NOMO-1 treated with dmso at 0.1 percent for 144 hours (cell line): ENCODE measurements around the gene STK32B.

Experiments used
- DNase-seq: peaks from one replicate; lab custom pipeline; 2025; ENCODE audit not compliant: unreplicated experiment; lab: John Stamatoyannopoulos, UW

The STK32B gene

DNA sequence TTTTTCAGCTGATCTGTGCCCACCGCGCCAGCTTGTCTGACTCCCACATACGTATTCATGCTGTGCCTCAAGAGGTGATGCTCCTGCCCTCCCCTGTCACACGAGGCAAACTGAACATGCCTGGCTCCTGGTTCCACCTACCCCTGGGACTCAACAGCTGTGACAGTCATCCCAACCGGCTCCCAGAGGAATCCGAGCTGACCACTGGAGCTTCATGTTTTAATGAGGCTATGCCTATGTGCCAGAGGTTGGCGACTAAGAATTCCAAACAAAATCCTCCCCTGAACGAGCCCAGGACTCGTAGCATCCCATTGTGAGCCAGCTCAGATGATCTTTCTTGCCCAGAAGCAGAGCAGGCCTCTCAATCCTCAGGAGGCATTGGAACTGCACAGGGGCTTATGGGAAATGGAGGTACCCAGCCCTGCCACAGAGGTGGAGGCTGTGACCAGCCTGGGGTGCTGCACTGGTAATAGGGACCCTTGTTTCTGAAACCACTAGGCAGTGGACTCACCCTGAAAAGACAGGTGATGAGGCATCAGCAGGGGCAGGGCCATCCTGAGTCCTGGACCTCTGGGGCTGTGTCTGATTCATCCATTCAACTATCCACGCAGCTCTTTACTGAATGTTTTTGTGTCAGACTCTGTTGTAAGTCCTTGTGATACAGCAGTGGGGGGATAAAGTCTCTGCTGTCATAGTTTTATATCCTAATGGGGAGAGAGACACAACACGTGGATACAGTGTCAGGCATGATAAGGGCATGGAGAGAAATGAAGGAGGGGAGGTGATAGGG is 332.1 kb downstream of the STK32B start:
- DNase-seq: no peak

DNA sequence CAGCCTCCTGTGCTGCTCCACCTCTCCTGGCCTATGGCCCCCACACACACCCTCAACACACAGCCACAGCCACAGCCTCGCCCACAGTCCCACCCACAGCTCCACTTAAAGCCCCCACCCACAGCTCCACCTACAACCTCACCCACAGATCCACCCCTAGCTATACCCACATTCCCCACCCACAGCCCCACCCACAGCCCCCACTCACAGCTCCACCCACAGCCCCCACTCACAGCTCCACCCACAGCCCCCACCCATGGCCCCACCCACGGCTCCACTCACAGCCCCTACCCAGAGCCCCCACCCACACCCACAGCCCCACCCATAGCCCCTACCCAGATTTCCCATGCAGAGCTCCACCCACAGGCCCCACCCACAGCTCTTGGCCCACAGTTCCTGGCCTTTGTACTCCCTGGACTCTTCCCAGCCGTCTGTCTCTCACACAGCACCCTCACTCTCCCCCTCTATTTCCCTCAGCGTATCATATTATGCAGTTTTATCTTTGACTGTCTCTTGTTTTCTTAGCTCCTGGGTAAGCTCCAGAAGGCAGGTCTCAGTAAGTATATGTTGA is 334.5 kb downstream of the STK32B start:
- DNase-seq: no peak

DNA sequence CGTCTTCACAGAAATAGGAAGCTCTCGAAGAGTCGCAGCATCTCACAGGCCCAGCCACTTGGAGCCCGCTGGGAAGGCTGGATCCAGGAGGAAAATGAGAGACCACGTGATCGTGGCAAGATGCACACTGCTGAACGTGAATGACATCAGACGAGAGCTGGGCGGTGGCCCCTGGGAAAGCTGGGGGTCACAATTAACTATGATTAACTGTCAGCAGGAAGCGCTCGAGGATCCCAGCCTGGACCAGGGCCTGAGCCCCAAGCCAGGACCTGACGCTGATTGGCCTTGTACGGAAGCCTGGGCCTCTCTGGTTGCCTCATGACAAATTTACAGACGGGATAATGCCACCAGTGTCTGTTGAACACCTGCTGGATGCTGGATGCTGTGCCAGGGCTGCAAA is 335.6 kb downstream of the STK32B start:
- DNase-seq: no peak

DNA sequence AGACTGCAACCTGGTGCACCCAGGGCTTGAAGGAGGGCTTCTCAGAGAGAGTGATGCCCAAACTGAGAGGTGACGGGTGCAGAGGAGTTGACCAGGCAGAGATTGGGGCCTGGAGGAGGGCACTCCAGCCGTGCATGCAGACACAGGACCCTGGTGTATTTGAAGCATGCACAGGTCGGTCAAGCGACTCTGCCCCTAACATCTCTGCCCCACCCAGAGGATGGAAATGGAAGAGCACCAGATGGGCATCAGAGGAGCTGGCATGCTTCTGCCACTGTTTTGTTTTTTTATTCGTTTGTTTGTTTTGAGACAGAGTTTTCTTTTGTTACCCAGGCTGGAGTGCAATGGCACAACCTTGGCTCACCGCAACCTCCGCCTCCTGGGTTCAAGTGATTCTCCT is 336.2 kb downstream of the STK32B start:
- no peak for DNase-seq

DNA sequence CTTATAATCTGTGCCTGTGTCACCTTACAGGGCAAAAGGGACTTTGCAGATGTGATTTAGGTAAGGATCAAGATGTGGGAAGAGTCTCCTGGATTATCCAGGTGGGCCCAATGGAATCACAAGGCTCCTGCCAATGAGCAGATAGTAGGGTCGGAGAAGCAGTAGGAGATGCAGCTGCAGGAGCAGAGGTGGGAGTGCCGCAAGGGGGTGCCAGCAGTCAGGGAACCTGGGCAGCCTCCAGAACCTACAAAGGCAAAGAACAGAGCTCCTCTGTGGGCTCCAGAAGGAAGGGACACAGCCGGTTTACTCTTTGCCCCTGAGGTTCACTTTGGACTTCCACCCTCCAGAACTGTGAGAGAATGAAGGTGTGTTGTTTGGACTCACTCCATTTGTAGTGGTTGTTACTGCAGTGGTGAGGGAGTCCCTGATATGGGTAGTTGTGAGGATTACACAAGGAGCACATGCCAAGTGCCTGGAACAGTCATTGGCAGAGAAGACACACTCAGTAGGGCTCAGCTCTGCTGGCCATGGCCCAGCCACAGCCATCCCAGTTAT is 338.6 kb downstream of the STK32B start:
- DNase-seq: no peak

DNA sequence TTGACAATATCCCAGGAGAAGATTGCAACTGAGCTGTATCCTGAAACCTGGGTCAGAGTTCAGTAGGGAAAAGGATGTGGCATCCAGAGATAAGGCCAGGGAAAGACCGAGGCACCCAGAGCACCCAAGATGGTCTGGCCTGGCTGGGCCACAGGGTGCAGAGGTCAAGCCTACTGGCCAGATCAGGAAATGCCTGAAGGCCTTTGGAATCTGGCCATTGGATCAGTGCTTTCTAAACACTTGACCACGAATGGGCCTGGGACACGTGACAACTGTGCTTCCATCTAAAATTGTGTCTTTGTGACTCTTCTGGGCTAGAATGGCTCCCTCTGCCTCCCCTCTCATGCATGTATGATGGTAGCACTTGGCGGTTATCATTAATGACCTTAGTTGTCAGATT is 340.2 kb downstream of the STK32B start:
- no peak for DNase-seq

DNA sequence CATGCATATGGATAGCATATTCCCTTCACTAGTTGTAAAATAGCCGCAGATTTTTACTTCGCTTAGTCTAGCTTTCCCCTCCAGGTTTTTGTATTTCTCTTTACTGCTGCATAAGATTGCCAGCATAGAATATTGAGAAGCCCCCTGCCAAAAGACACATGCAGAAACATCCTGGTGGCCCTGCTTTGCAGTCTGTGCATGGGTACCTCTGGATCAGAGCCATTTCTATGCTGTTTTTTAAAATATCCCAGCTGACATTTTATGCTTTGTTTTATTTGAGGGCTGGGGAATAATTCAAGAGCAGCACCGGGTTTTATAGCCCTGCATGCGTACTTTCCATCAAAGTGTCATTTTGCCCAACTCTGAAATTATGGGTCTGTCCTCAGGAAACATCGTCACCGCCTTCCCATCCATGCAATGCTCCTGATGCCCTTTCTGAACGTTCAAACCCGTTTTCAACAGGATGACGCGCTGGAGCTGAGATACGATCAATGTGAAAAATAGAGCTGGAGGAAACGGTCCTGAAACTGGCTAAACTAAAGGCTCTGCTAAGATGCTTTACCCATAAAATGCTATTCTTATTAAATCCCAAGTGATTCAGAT is 342.7 kb downstream of the STK32B start:
- DNase-seq: no peak

DNA sequence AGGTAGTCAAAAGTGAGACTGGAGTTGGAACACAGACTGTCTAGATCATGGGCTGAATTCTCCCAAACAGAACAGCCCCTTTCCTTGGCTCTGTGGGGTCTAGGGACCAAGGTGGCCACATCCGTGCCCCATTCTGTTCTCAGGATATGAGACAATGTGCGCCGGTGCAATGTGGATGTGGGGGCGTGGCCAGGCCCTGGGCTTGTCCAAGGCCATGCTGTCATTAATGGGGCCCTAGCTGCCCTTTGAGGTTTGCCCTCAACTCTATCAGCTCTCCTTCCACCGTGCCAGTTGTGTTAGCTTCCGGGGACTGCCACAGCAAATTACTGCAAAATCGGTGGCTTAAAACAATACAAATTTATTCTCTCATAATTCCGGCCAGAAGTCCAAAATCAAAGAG is 344.5 kb downstream of the STK32B start:
- DNase-seq: no peak

DNA sequence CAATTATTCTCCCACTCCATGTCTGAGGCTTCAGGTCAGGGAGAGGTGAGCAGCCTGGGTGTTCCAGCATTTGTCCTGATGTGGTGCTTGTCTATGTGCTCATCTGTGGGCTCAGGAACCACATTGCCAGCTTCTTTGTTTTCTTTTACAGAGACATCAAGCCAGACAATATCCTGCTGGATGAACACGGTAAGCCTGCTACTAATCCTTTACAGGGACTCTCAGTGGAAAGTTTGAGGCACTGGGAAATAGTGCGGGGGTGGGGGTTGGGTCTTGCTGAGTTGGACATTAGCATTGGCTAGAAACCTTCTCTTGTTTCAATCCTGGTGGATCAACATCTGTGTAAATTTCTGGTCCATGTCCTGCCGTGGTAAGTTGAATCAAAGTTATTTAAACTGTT is 346.8 kb downstream of the STK32B start:
- DNase-seq: no peak

DNA sequence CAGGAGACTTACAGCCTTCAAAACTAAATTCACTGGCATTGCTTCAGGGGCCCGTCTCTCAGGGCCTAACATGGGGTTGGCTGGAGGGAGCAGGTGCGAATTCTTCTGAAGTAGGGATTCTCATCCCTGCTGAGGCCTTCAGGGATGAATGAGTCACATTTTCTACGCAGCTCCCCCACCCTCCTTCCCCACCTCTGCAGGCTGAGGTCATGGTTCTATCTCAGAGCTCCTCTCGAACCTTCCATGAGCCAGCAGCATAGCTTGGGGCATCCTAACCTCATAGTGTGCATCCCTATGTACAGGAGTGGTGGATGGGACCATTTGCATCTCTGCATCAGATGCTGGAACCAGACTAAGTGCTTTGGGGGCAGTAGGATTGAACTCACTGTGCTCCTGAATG is 347.8 kb downstream of the STK32B start:
- no peak for DNase-seq

DNA sequence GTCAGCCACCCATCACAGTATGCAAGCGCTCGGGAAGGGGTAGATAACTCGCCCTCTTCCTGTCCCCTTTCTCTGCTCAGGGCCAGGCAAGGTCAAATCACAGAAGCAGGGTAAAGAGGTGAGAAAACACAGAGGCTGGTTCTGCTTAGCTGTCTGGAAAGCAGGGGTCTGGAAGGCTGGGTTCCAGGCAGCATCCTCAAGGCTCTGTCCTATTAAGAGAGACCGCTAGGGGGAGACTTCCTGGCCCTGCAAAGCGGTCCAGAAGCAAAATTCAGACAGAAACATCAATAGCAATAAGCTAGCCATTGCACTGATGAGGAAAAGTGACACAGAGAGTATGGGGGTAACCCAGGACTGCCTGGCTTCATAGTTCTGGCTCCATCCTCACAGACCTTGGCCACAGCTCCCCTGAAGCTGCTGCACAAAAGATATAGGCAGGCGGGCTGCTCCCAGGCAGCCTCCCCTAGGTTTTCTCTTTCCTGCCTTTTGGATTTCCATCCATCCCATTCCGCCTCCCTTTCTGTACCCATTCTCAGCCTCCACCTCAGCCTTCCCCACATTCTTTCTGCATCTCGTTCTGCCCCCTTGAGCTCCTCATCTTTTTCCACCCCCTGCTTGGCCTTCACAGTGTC is 348.6 kb downstream of the STK32B start:
- DNase-seq: no peak

DNA sequence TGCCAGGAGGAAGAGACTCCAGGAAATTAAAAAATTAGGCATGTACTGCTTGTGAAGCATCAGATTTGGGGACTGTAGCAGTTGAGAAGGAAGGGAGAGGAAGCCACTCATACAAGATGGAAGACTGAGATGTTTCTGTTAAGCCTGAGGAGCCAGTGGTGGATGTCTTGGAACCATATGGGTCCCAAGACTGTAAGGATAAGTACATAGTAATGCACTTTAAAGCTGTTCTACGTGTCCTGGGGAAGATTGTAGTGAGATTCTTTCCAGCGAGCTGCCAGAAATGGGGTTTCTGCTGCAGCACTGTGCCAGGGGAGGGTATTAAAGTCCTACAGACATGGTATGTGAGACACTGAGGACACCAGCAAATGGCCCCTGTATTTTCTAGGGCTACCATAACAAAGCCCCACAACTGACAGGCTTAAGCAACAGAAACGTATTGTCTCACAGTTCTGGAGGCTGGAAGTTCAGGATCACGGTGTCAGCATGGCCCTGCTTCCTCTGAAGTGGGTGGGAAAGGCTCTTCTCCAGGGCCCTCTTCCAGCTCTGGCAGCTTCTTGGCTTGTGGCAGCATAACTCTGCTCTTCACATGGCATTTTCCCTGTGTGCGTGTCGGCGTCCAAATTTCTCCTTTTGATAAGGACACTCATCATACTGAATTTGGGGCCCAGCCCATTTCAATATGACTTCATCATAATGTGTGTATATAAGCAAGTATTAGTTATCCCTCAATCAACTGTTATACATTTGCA is 352.6 kb downstream of the STK32B start:
- DNase-seq: no peak

DNA sequence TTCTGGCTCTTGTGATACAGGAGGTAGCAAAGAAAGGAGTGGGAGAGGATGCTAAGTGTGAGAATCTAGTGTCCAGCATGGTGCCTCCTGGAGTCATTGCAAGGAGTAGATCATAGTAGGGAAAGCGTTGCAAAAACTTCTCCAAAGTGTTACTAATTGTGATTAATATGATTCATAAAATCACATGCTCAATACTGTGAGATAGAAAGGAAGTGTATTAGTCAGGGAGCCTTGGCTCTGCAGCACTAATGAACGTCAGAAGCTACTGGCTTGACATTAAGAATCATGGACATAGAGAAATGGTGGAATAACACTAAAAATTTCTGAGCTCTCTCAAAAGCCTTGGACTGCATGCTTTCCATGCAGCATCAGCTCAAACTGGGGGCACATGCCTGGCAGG is 358.0 kb downstream of the STK32B start:
- DNase-seq: no peak

DNA sequence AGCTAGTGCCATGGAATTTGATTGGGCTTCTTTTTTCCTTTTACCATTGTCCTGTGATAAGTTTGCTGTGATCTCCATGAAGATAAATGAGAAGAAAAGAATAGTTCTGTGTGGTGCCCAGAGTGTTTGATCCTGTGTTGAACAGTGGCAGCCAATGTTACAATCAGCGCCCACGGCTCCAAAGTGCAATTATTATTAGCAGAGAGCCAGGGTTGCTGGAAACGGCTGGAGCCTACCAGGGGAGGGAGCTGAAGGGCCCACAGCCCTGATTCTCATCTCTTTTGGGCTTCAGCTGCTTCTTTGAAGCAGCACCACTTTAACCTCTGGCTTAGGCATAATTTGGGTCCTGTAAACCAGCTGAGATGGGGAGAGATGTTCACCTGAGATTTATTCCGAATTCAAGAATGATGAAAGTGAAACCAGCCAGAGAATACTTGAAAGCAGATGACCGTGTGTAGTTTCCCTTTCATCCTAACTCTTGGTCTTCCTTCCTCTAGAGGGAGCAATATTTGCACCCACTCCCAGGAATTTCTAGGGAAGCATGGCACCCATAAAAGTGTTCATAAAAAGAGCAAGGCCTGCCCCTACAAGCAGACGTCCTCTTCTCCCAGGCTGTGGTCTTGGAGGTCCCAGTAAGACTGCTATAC is 358.8 kb downstream of the STK32B start:
- no peak for DNase-seq

DNA sequence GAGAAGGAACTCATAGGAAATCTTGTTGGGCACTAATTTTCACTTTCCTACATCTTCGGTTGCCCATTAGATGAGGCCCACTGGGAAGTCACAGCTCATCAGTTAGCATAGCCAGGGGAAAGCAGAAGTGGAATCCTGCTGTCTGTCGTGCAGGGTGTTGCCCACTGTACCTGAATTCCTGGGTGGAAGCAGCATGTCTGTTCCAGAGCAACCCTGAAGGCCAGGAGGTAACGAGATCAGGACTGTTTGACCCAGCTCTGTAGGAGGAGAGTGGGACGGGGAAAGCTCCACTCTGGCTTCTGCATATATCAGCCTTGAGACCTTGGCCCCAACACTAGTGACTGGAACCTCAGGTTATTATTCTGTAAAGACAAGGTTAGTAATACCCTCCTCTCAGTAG is 361.0 kb downstream of the STK32B start:
- DNase-seq: no peak

DNA sequence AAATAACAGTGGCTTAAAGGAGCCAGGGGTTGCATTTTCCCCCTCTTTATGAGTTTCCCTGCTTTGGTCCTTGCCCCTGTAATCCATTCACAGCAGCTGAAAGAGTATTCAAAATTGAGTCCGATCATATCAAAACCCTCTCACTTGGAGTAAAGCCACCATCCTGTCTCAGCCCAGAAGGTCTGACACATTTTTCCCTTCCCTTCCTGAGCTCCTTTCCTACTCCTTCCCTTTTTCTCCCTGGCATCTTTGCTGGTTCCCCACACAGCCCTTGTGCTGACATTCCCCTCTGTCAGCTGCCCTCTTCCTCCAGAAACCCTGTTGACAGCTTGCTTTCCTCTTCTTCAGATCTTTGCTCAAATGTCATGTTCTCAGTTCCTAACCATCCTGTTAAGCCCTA is 361.5 kb downstream of the STK32B start:
- DNase-seq: no peak

DNA sequence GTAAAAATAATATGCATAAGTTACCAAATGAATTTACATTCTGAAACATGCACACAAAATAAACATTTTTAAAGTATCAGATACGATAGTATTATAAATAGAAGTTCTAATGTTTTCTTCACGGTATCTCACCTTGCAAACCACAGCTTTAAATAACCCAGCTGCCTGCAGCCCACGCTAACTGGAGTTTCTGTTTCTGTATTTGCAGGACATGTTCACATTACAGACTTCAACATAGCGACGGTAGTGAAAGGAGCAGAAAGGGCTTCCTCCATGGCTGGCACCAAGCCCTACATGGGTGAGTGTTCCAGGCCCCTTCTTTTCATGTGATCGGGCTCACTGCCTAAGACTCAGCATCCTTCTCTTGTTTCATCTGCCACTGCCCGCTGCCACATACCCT is 365.4 kb downstream of the STK32B start:
- no peak for DNase-seq

DNA sequence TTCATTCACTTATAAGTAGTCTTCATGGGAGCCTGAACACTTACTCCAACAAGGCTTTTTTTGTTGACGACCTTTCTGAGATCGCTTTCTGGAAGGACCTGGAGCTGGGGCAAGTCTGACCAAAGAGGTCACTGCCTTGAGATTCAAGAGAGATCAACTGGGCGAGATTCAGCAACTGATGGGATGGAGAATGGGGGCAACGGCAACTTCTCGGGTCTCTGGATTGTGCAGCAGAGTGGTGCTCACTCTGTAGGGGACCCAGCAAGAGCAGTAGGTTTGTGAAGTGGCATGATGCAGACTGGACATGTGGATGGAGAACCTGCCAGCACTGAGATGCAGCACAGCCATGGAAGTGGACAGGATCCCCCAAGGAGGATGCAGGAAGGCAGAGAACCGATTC is 369.0 kb downstream of the STK32B start:
- DNase-seq: no peak

DNA sequence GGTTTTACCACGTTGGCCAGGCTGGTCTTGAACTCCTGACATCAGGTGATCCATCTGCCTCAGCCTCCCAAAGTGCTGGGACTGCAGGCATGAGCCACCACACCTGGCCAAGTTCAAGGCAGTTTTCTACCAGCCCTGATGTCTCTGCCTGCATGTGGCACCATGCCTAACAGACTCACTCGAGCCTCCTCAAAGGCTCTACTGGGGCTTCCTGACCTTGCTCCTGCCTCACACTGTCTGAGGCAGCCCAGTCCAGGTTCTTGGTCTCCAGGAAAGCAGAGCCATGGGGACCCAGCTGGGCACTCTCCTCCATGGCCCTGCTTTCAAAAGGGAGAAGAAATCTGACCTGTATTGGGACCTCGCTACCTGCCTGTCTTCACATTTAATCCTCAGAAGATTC is 370.1 kb downstream of the STK32B start:
- no peak for DNase-seq

DNA sequence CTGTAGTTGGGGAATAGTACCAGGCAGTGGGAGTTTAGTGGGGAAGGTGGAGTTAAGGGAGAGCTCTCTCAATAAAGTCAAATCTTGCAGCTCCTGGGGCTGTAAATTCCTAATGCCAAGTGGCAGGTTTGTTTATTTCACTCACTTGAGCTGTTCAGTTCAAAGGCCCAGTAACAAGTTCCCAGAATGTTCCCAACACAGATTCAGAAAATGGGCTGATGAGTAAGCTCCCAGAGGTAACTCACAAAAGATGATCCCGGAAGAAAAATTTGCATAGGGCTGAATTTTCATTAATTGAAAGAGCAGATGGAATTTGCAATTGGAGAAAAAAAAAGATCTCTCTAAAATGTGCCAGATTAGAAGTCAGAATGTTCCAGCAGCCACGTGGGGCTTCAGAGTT is 370.9 kb downstream of the STK32B start:
- no peak for DNase-seq

DNA sequence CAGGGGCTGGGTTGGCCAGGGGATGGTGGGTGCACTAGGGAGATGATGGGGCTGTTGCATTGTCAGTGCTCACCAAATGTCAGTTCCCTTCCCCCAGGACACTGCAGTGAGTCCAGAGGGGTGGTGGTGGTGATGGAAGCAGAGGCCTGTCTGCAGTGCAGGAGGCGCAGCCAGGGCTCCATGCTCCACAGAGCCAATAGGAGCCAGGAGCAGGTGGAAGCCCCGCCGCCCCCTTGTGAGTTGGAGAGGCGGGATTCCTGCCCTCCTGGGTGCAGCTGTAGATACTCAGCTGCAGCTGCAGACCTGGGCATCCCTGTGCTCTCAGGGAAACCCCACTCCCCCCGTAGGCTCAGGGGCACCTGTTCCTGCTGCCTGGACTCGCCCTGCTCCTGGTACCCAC is 372.4 kb downstream of the STK32B start:
- DNase-seq: no peak
